ENCODE results near the gene FREM1.

- TF ChIP-seq, protein P1, sequence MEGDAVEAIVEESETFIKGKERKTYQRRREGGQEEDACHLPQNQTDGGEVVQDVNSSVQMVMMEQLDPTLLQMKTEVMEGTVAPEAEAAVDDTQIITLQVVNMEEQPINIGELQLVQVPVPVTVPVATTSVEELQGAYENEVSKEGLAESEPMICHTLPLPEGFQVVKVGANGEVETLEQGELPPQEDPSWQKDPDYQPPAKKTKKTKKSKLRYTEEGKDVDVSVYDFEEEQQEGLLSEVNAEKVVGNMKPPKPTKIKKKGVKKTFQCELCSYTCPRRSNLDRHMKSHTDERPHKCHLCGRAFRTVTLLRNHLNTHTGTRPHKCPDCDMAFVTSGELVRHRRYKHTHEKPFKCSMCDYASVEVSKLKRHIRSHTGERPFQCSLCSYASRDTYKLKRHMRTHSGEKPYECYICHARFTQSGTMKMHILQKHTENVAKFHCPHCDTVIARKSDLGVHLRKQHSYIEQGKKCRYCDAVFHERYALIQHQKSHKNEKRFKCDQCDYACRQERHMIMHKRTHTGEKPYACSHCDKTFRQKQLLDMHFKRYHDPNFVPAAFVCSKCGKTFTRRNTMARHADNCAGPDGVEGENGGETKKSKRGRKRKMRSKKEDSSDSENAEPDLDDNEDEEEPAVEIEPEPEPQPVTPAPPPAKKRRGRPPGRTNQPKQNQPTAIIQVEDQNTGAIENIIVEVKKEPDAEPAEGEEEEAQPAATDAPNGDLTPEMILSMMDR (IDR thresholded peaks at IDR 0.05) = no peak
- TF ChIP-seq RFX5 (IDR thresholded peaks at IDR 0.05; ENCODE audit: low read length) (no peak), TEAD4 (IDR thresholded peaks at IDR 0.05; ENCODE audit: borderline replicate concordance, insufficient read depth) (no peak), TAF1 (IDR thresholded peaks at IDR 0.05; ENCODE audit: borderline replicate concordance, low read depth, low read length) (no peak), REST (IDR thresholded peaks at IDR 0.05; ENCODE audit: low read depth, low read length) (no peak), EZH2phosphoT487 (IDR thresholded peaks at IDR 0.05; ENCODE audit: borderline replicate concordance, low read depth) (no peak), USF1 (IDR thresholded peaks at IDR 0.05; ENCODE audit: borderline replicate concordance, low read depth) (no peak), YY1 (IDR thresholded peaks at IDR 0.05; ENCODE audit: low read depth) (no peak)
- TF ChIP-seq, protein P2, sequence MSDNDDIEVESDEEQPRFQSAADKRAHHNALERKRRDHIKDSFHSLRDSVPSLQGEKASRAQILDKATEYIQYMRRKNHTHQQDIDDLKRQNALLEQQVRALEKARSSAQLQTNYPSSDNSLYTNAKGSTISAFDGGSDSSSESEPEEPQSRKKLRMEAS (IDR thresholded peaks at IDR 0.05; ENCODE audit: low read depth) = no peak
These were observed 48.8 kb upstream of the FREM1 start for GRCh38 chr9:14958989-14959388.
